Measurements from ENCODE around the gene VAV2.

- TF ChIP-seq CTCF (IDR thresholded peaks at IDR 0.05) (no peak), SIN3A (IDR thresholded peaks at IDR 0.05; ENCODE audit: borderline replicate concordance, insufficient read depth, low read depth, low read length) (no peak)
Measured at GRCh38 chr9:133741716-133742115, 250.4 kb downstream of the VAV2 start.
